ENCODE results near the gene SERINC2. TPM values are rescaled to one million over a fixed set of nuclear protein-coding genes. Genes with fewer than 3 reads are reported as not detected.

SERINC2 gene
- total and polyA plus RNA-seq, 9 of the 15 experiments (the other 6 are each of a cell fraction or from before 2014, with no cell fraction given): 0.07 to 1.2 (median 0.70) TPM; not detected in 2

DNA sequence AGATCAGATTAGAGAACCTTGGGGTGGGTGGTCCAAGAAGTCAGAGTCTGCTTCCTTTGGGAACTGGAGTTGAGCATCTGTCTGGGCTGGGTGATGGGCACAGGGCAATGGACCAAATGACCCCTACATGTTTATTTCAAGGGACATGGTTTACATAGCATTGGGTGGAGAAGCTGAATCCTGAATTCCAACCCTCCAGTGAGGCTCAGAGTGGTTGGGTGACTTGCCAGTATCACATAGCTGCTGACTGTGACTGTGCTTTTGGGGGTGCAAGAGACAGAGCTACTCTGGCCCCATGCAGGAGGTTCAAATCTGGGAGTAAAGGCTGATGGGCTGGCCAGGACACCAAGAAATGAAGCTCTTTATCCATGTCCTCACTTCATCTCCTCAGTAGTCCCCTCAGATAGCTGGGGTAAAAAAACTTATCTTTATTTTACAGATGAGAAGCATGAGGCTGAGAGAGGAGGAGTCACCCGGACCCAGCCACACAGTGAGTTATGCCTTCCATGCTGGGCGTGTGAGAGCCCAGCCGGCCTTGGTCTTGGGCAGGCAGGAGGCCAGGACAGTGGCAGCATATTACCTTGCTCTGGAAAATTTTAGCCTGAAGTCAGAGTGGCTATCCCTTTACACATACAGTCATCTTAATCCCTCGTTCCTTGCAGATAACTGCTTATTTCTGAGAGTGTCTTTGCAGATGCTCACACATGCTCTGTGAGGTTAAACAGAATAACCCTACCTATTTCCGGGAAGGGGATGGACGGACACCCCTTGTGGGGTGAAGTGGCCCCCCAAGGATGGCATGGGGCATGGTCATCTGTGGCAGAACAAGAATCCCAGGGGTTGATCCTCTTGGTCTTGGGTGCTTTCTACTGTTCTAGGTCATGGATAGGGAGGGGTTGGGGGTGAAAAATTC, 2.8 kb upstream of the SERINC2 start (continued):
- TF ChIP-seq, protein P1, sequence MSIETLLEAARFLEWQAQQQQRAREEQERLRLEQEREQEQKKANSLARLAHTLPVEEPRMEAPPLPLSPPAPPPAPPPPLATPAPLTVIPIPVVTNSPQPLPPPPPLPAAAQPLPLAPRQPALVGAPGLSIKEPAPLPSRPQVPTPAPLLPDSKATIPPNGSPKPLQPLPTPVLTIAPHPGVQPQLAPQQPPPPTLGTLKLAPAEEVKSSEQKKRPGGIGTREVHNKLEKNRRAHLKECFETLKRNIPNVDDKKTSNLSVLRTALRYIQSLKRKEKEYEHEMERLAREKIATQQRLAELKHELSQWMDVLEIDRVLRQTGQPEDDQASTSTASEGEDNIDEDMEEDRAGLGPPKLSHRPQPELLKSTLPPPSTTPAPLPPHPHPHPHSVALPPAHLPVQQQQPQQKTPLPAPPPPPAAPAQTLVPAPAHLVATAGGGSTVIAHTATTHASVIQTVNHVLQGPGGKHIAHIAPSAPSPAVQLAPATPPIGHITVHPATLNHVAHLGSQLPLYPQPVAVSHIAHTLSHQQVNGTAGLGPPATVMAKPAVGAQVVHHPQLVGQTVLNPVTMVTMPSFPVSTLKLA (conservative IDR thresholded peaks at IDR 0.05): peak in 1 of 2 experiments; percentile 56; a peak in 2 of 4 replicates
- TF ChIP-seq TEAD4 (IDR thresholded peaks at IDR 0.05; ENCODE audit: low read length) (peak; percentile 18; the same call in 1 of the 2 replicates), TEAD4 (CRISPR knock-in tag; IDR thresholded peaks at IDR 0.05; ENCODE audit: borderline replicate concordance) (no peak), ARID1B (IDR thresholded peaks at IDR 0.05) (peak; percentile 82), TRIM28 (IDR thresholded peaks at IDR 0.05) (0 out of 2 replicates have a peak, but pooled peaks have one; percentile 12), ZNF134 (CRISPR knock-in tag; conservative IDR thresholded peaks at IDR 0.05) (no peak), STAT5A (IDR thresholded peaks at IDR 0.05; ENCODE audit: borderline replicate concordance, low read length) (no peak; the same call in 1 of the 2 replicates), ZNF583 (CRISPR knock-in tag; IDR thresholded peaks at IDR 0.05) (0 out of 2 replicates have a peak, but pooled peaks have one; percentile 26), NCOR1 (IDR thresholded peaks at IDR 0.05) (peak; percentile 65), MEIS2 (IDR thresholded peaks at IDR 0.05; ENCODE audit: partially characterized antibody) (peak; percentile 57), POLR2A (conservative IDR thresholded peaks at IDR 0.05) (peak; percentile 44; the same call in 1 of the 2 replicates), DPF2 (IDR thresholded peaks at IDR 0.05) (peak; percentile 47; the same call in 1 of the 2 replicates), KHSRP (IDR thresholded peaks at IDR 0.05) (no peak), ZKSCAN1 (IDR thresholded peaks at IDR 0.05; ENCODE audit: low read depth, low read length) (0 out of 2 replicates have a peak, but pooled peaks have one; percentile 8), SMARCA4 (IDR thresholded peaks at IDR 0.05) (peak; percentile 57; the same call in 1 of the 2 replicates), CBFA2T2 (conservative IDR thresholded peaks at IDR 0.05) (peak; percentile 63)
- TF ChIP-seq, protein P2, sequence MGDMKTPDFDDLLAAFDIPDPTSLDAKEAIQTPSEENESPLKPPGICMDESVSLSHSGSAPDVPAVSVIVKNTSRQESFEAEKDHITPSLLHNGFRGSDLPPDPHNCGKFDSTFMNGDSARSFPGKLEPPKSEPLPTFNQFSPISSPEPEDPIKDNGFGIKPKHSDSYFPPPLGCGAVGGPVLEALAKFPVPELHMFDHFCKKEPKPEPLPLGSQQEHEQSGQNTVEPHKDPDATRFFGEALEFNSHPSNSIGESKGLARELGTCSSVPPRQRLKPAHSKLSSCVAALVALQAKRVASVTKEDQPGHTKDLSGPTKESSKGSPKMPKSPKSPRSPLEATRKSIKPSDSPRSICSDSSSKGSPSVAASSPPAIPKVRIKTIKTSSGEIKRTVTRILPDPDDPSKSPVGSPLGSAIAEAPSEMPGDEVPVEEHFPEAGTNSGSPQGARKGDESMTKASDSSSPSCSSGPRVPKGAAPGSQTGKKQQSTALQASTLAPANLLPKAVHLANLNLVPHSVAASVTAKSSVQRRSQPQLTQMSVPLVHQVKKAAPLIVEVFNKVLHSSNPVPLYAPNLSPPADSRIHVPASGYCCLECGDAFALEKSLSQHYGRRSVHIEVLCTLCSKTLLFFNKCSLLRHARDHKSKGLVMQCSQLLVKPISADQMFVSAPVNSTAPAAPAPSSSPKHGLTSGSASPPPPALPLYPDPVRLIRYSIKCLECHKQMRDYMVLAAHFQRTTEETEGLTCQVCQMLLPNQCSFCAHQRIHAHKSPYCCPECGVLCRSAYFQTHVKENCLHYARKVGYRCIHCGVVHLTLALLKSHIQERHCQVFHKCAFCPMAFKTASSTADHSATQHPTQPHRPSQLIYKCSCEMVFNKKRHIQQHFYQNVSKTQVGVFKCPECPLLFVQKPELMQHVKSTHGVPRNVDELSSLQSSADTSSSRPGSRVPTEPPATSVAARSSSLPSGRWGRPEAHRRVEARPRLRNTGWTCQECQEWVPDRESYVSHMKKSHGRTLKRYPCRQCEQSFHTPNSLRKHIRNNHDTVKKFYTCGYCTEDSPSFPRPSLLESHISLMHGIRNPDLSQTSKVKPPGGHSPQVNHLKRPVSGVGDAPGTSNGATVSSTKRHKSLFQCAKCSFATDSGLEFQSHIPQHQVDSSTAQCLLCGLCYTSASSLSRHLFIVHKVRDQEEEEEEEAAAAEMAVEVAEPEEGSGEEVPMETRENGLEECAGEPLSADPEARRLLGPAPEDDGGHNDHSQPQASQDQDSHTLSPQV (IDR thresholded peaks at IDR 0.05): 0 out of 2 replicates have a peak, but pooled peaks have one; percentile 40

All from K562 (cell line).